HepG2 (cell line): ENCODE data around the gene OR8B8. TPM values are rescaled to one million over a fixed set of nuclear protein-coding genes. Genes with fewer than 3 reads are reported as not detected.

Experiments
- ATAC-seq: fragments of 200-7000 bp; cut with Tn5 transposase; 3 replicates; pipeline ENCODE4 v1.9.1; 2020; ENCODE audit warnings: mild to moderate bottlenecking, moderate library complexity
- BruUV-seq: library from RNA; stranded (reverse); fragments of 400-500 nt; replicated peaks from 2 replicates; lab custom pipeline; 2021; lab: Mats Ljungman, UMichigan
- CTCF ChIA-PET: fragments of 300-600 bp; formaldehyde crosslinking; extraction: SDS; loops from one replicate; lab custom pipeline; 2021; ENCODE audit warnings: low total read pairs, inconsistent platforms, low intra/inter-chr PET ratio; lab: Yijun Ruan, JAX
- POLR2A ChIA-PET: fragments of 350-600 bp; sonication (Branson Sonifier 250); formaldehyde crosslinking; loops from one replicate; lab custom pipeline; 2020; ENCODE audit warnings: antibody characterized with exemption, inconsistent platforms; lab: Yijun Ruan, JAX
- DNase-seq: peaks from one replicate; pipeline ENCODE4 v3.0.0-alpha.2; 2015; ENCODE audit warnings: low spot score
- FAIRE-seq: peaks from 3 replicates; lab custom pipeline; 2011; peaks lifted over from hg19 to GRCh38; lab: Jason Lieb, UNC
- H2AFZ ChIP-seq: one replicate; pipeline ENCODE4 v1.6.1; 2011; ENCODE audit warnings: low read length, inconsistent platforms
- H3K27ac ChIP-seq: fragments of 300-600 bp; 3 replicates; pipeline ENCODE4 v1.8.0; 2011; ENCODE audit warnings: mixed run types, mild to moderate bottlenecking, mixed read lengths, low read length, inconsistent platforms; ENCODE audit not compliant: insufficient read depth; ENCODE audit errors: extremely low read length
- H3K27me3 ChIP-seq, 2 experiments: fragments of 200-600 bp in 1 of 2; 2 replicates in 1 of 2; 3 replicates in 1 of 2; pipeline versions ENCODE4 v1.6.0 to v1.8.0; 2011; ENCODE audit warnings: low read length in 2 of 2, mild to moderate bottlenecking in 2 of 2, moderate library complexity in 2 of 2, inconsistent platforms in 1 of 2; ENCODE audit not compliant: insufficient read depth in 2 of 2, control insufficient read depth in 1 of 2
- H3K36me3 ChIP-seq, 2 experiments: fragments of 200-600 bp in 1 of 2; replicated peaks in 1 of 2; 2 replicates in 1 of 2; 3 replicates in 1 of 2; pipeline versions ENCODE4 v1.5.1 to v1.8.0; 2011; ENCODE audit warnings: low read length in 2 of 2, inconsistent platforms in 1 of 2; ENCODE audit not compliant: insufficient read depth in 2 of 2, control insufficient read depth in 1 of 2
- H3K4me1 ChIP-seq: 2 replicates; pipeline ENCODE4 v1.5.1; 2012; ENCODE audit warnings: low read length, inconsistent platforms; ENCODE audit not compliant: insufficient read depth
- H3K4me2 ChIP-seq: 2 replicates; pipeline ENCODE4 v1.6.0; 2011; ENCODE audit warnings: low read depth, low read length, inconsistent platforms
- H3K4me3 ChIP-seq, 3 experiments: fragments of 200-600 bp in 1 of 3; sonication (generic), shearing (Covaris generic) in 1 of 3; replicated peaks in 1 of 3; 2 replicates each; pipeline ENCODE4 v1.5.1; 2011 to 2016; ENCODE audit warnings: low read length in 3 of 3, inconsistent platforms in 2 of 3, low read depth in 2 of 3, mild to moderate bottlenecking in 2 of 3, control low read depth in 1 of 3, mixed read lengths in 1 of 3; ENCODE audit not compliant: insufficient read depth in 1 of 3
- H3K79me2 ChIP-seq: one replicate; pipeline ENCODE4 v1.6.1; 2011; ENCODE audit warnings: low read length, inconsistent platforms; ENCODE audit not compliant: insufficient read depth
- H3K9ac ChIP-seq: 2 replicates; pipeline ENCODE4 v1.6.0; 2011; ENCODE audit warnings: mild to moderate bottlenecking, low read depth, low read length, inconsistent platforms; ENCODE audit not compliant: insufficient read depth
- H3K9me3 ChIP-seq: 2 replicates; pipeline ENCODE4 v1.5.1; 2012; ENCODE audit warnings: mild to moderate bottlenecking, low read length
- H4K20me1 ChIP-seq: 2 replicates; pipeline ENCODE4 v1.6.0; 2011; ENCODE audit warnings: inconsistent platforms, mild to moderate bottlenecking, low read length, moderate library complexity; ENCODE audit not compliant: insufficient read depth
- ARNT ChIP-seq: fragments of 450-650 bp; IDR thresholded peaks from 2 replicates; pipeline ENCODE4 v1.6.1; 2017
- CSRNP1 ChIP-seq: sonication (generic); formaldehyde crosslinking; IDR thresholded peaks from 2 replicates; pipeline ENCODE4 v1.8.1; 2023; ENCODE audit warnings: mild to moderate bottlenecking, missing genetic modification reagents
- E2F5 ChIP-seq: sonication (generic); formaldehyde crosslinking; conservative IDR thresholded peaks from 2 replicates; pipeline ENCODE4 v1.4.0; 2020; ENCODE audit warnings: missing genetic modification reagents
- FOSL2 ChIP-seq: sonication (generic); formaldehyde crosslinking; IDR thresholded peaks from 2 replicates; pipeline ENCODE4 v1.4.0; 2020; ENCODE audit warnings: missing genetic modification reagents
- KDM1A ChIP-seq: IDR thresholded peaks from 2 replicates; pipeline ENCODE4 v1.6.1; 2016; ENCODE audit warnings: missing compliant biosample characterization
- MTA1 ChIP-seq: sonication (generic); formaldehyde crosslinking; IDR thresholded peaks from 2 replicates; pipeline ENCODE4 v1.4.0; 2020; ENCODE audit warnings: missing genetic modification reagents, mild to moderate bottlenecking, borderline replicate concordance
- MXD4 ChIP-seq: IDR thresholded peaks from 2 replicates; pipeline ENCODE4 v1.6.1; 2016; ENCODE audit warnings: mild to moderate bottlenecking, missing biosample characterization, missing genetic modification reagents
- NCOA1 ChIP-seq: sonication (generic); formaldehyde crosslinking; IDR thresholded peaks from 2 replicates; pipeline ENCODE4 v1.9.0; 2021; ENCODE audit warnings: missing genetic modification reagents
- ZBTB10 ChIP-seq: sonication (generic); formaldehyde crosslinking; IDR thresholded peaks from 2 replicates; pipeline ENCODE4 v1.4.0; 2020; ENCODE audit warnings: missing genetic modification reagents, borderline replicate concordance
- ZNF12 ChIP-seq: sonication (generic); formaldehyde crosslinking; IDR thresholded peaks from 2 replicates; pipeline ENCODE4 v1.5.0; 2020; ENCODE audit warnings: missing genetic modification reagents
- ZNF256 ChIP-seq: sonication (generic); formaldehyde crosslinking; conservative IDR thresholded peaks from 2 replicates; pipeline ENCODE4 v1.4.0; 2020; ENCODE audit warnings: missing genetic modification reagents
- ZNF3 ChIP-seq: IDR thresholded peaks from 2 replicates; pipeline ENCODE4 v1.7.0; 2017; ENCODE audit warnings: inconsistent platforms
- ZNF547 ChIP-seq: sonication (generic); formaldehyde crosslinking; IDR thresholded peaks from 2 replicates; pipeline ENCODE4 v1.5.1; 2020; ENCODE audit warnings: mild to moderate bottlenecking, missing genetic modification reagents
- WGBS: methylation state at CpG from one replicate; pipeline ENCODE4 v1.1.6; 2017; ENCODE audit warnings: low lambda C conversion rate; 5-methylcytosine and 5-hydroxymethylcytosine counted together
- in situ Hi-C: cut with HindIII; loops from 2 replicates; pipeline ENCODE4 v1.10.0; 2017; ENCODE audit warnings: low pct_unique_long_range_greater_than_20kb; ENCODE audit not compliant: extremely low pct_ligation_motif_present
- intact Hi-C: fragments of 100-400 bp; cut with micrococcal nuclease; formaldehyde crosslinking; loops from one replicate; pipeline ENCODE4 v1.10.0; 2022; ENCODE audit not compliant: unreplicated experiment
- polyA plus RNA-seq, 8 experiments: library from polyadenylated mRNA; depleted of rRNA in 3 of 8; stranded (reverse) in 7 of 8; unstranded in 1 of 8; fragments of >200 nt; fragmentation: Illumina TruSeq in 4 of 8; extraction: Trizol in 4 of 8; gene quantifications; 2 replicates each; pipeline versions ENCODE4 v1.2.1 to v1.2.3, GENCODE V29; 2011 to 2016; ENCODE audit warnings: low read depth in 4 of 8, missing spikeins in 1 of 8, mixed read lengths in 1 of 8; ENCODE audit not compliant: insufficient read depth in 1 of 8
- total RNA-seq, 5 experiments: library from RNA; depleted of rRNA; stranded (reverse); fragments of >200 nt; fragmentation: Illumina TruSeq; extraction: Trizol; gene quantifications; 2 replicates each; pipeline ENCODE4 v1.2.3, GENCODE V29; 2016; ENCODE audit warnings: low read depth in 1 of 5

Gene OR8B8
- total and polyA plus RNA-seq, 2 of the 13 experiments (the other 11 are each of a cell fraction or from before 2014, with no cell fraction given), result not detected

GRCh38 chr11:124440608-124441007, 4.9 kb downstream of the OR8B8 start:
- in situ Hi-C loops, result no loop called here
- WGBS, result 0% methylated on average over 4 of the region's 4 CpGs

GRCh38 chr11:124434699-124435098, 10.8 kb downstream of the OR8B8 start:
- peaks cover 7% of the 10 kb centered on the region for H3K9me3 ChIP-seq
- FAIRE-seq (no peak), ATAC-seq (no peak), DNase-seq (no peak)
- no peak overlapping the region for H3K4me2 ChIP-seq
- H3K36me3 ChIP-seq, result no peaks in the 10 kb centered on the region
- no TSS peak for BruUV-seq
- WGBS, result 0% methylated on average over 2 of the region's 2 CpGs
- H2AFZ ChIP-seq, result no peak overlapping the region
- H4K20me1 ChIP-seq, result no peaks in the 10 kb centered on the region
- H3K9ac ChIP-seq, result no peak overlapping the region
- POLR2A ChIA-PET, result no interaction called here
- no peaks in the 10 kb centered on the region for H3K4me1 ChIP-seq
- CTCF ChIA-PET, result no interaction called here
- no peaks in the 10 kb centered on the region for H3K79me2 ChIP-seq
- H3K27me3 ChIP-seq, result no peaks in the 10 kb centered on the region
- intact Hi-C loops (no loop called here), in situ Hi-C loops (no loop called here)
- H3K27ac ChIP-seq, result no peak overlapping the region
- no peak overlapping the region for H3K4me3 ChIP-seq
- TF ChIP-seq ZNF3 (CRISPR knock-in tag), result no peak
- no peak for TF ChIP-seq E2F5 (CRISPR knock-in tag)
- TF ChIP-seq ZBTB10 (CRISPR knock-in tag), result no peak
- no peak for TF ChIP-seq MXD4

More at GRCh38 chr11:124440608-124441007, 4.9 kb downstream of the OR8B8 start:
- no peaks in the 10 kb centered on the region for H3K4me1 ChIP-seq
- H3K9me3 ChIP-seq, result no peaks in the 10 kb centered on the region
- H2AFZ ChIP-seq, result no peak overlapping the region
- no peak overlapping the region for H3K27ac ChIP-seq
- H3K9ac ChIP-seq, result no peak overlapping the region
- TF ChIP-seq ARNT (no peak), ZNF256 (CRISPR knock-in tag) (no peak), KDM1A (CRISPR knock-in tag) (no peak), FOSL2 (CRISPR knock-in tag) (no peak), CSRNP1 (CRISPR knock-in tag) (no peak), MTA1 (CRISPR knock-in tag) (no peak), NCOA1 (CRISPR knock-in tag) (no peak), ZNF547 (CRISPR knock-in tag) (no peak), ZNF12 (no peak)
- H3K79me2 ChIP-seq, result no peaks in the 10 kb centered on the region
- ChIA-PET POLR2A (no interaction called here), CTCF (no interaction called here)
- H3K27me3 ChIP-seq, result 0 out of 5 replicates have a peak, but pooled peaks cover 0 to 7% of the 10 kb centered on the region in 2 experiments
- no peaks in the 10 kb centered on the region for H4K20me1 ChIP-seq
- FAIRE-seq (no peak), DNase-seq (no peak), ATAC-seq (no peak)
- intact Hi-C loops, result no loop called here
- no peak overlapping the region for H3K4me2 ChIP-seq
- no peaks in the 10 kb centered on the region for H3K36me3 ChIP-seq
- no TSS peak for BruUV-seq
- no peak overlapping the region for H3K4me3 ChIP-seq
